ENCODE measurements around the gene PLOD3.

PLOD3 gene

GRCh38 chr7:101175664-101176063 is 41.7 kb downstream of the PLOD3 start:
- DNase-seq = no peak

GRCh38 chr7:101174322-101174854 is 43.0 kb downstream of the PLOD3 start:
- no peak for DNase-seq

- DNase-seq = no peak
Observed at GRCh38 chr7:101173752-101174244, 43.6 kb downstream of the PLOD3 start.

GRCh38 chr7:101172854-101173751 is 44.3 kb downstream of the PLOD3 start:
- peak; percentile 37 for DNase-seq

- DNase-seq = peak; percentile 80
Observed at GRCh38 chr7:101172005-101172853, 45.2 kb downstream of the PLOD3 start.

- DNase-seq = no peak
Observed at GRCh38 chr7:101171442-101171837, 45.9 kb downstream of the PLOD3 start.

GRCh38 chr7:101170617-101171441 is 46.6 kb downstream of the PLOD3 start:
- no peak for DNase-seq

GRCh38 chr7:101169838-101170551 is 47.4 kb downstream of the PLOD3 start:
- peak; percentile 17 for DNase-seq

GRCh38 chr7:101169110-101169837 is 48.1 kb downstream of the PLOD3 start:
- DNase-seq = no peak

- no peak for DNase-seq
Observed at GRCh38 chr7:101168412-101169049, 48.9 kb downstream of the PLOD3 start.

GRCh38 chr7:101167645-101168411 is 49.6 kb downstream of the PLOD3 start:
- no peak for DNase-seq

GRCh38 chr7:101166909-101167644 is 50.3 kb downstream of the PLOD3 start:
- peak; percentile 93 for DNase-seq

GRCh38 chr7:101166648-101166908 is 50.8 kb downstream of the PLOD3 start:
- DNase-seq = no peak

GRCh38 chr7:101165958-101166647 is 51.3 kb downstream of the PLOD3 start:
- no peak for DNase-seq

- peak; percentile 92 for DNase-seq
Observed at GRCh38 chr7:101165075-101165957, 52.1 kb downstream of the PLOD3 start, which contains the start of gene VGF. TSS of gene VGF (minus strand) at chr7:101165569. CDS start at chr7:101164843, 726 bp downstream.

GRCh38 chr7:101164071-101164840 is 53.1 kb downstream of the PLOD3 start:
- no peak for DNase-seq
